Endothelial cell (in vitro differentiated cells): ENCODE data around the gene KANK3. TPM values are rescaled to one million over a fixed set of nuclear protein-coding genes. Genes with fewer than 3 reads are reported as not detected.

Experiments
- DNase-seq: peaks from one replicate; pipeline ENCODE4 v3.0.0; 2021; ENCODE audit warnings: low spot score
- H3K27ac Mint-ChIP-seq: one replicate; pipeline ENCODE4 v1.8.0; 2021; ENCODE audit warnings: mixed read lengths, inconsistent platforms; ENCODE audit not compliant: unreplicated experiment
- H3K27me3 Mint-ChIP-seq: one replicate; pipeline ENCODE4 v1.8.0; 2021; ENCODE audit warnings: mild to moderate bottlenecking, moderate library complexity, mixed read lengths, inconsistent platforms; ENCODE audit not compliant: unreplicated experiment
- H3K36me3 Mint-ChIP-seq: one replicate; pipeline ENCODE4 v1.8.0; 2021; ENCODE audit warnings: mild to moderate bottlenecking, low read depth, mixed read lengths, inconsistent platforms; ENCODE audit not compliant: unreplicated experiment
- H3K4me1 Mint-ChIP-seq: one replicate; pipeline ENCODE4 v1.8.0; 2021; ENCODE audit warnings: mild to moderate bottlenecking, mixed read lengths, inconsistent platforms; ENCODE audit not compliant: unreplicated experiment
- H3K4me3 Mint-ChIP-seq: one replicate; pipeline ENCODE4 v1.8.0; 2021; ENCODE audit warnings: mild to moderate bottlenecking, mixed read lengths, inconsistent platforms; ENCODE audit not compliant: unreplicated experiment
- H3K9me3 Mint-ChIP-seq: one replicate; pipeline ENCODE4 v1.8.0; 2021; ENCODE audit warnings: mixed read lengths, inconsistent platforms; ENCODE audit not compliant: unreplicated experiment
- CTCF ChIP-seq: fragments of 200-600 bp; sonication (generic); IDR thresholded peaks from one replicate; pipeline ENCODE4 v1.5.0; 2021; ENCODE audit warnings: antibody characterized with exemption; ENCODE audit not compliant: unreplicated experiment
- long read RNA-seq: library from polyadenylated mRNA; unstranded; transcript quantifications from one replicate; pipeline ENCODE4 v2.0.0, GENCODE V29; 2020; ENCODE audit not compliant: unreplicated experiment
- total RNA-seq: library from RNA; stranded (reverse); fragmentation: NEBNext Ultra II Directional; extraction: Animal tissue kit (Norgen Biotek cat#: 25700); gene quantifications from one replicate; pipeline ENCODE4 v1.2.1, GENCODE V29; 2021; ENCODE audit not compliant: unreplicated experiment

The KANK3 gene
- 109 TPM for total RNA-seq
- long read RNA-seq, transcript KANK3-201 (11 exons, 2,787 nt): major isoform, 48 of 105 reads
- long read RNA-seq, partial matches to known transcripts: 14 of 105 reads
- long read RNA-seq, other reads (novel, unspliced or antisense): 41 of 105 reads

GRCh38 chr19:8342684-8343482 is at the start of gene KANK3:
TSS of gene KANK3 (minus strand) at chr19:8343262. CDS start at chr19:8337828, 5,434 bp downstream.
- peaks cover 8% of the 10 kb centered on the region for H3K36me3 Mint-ChIP-seq

GRCh38 chr19:8392017-8392591 is 49.0 kb upstream of the KANK3 start:
- peaks cover 12% of the 10 kb centered on the region for H3K27me3 Mint-ChIP-seq

More at GRCh38 chr19:8342684-8343482, at the start of gene KANK3:
- peak; percentile 97 for DNase-seq
- H3K9me3 Mint-ChIP-seq: no peaks in the 10 kb centered on the region
- H3K4me3 Mint-ChIP-seq: peak within 1 kb of the TSS; percentile 86
- H3K27ac Mint-ChIP-seq: peak within 1 kb of the TSS; percentile 89
- H3K27me3 Mint-ChIP-seq: peaks cover 19% of the 10 kb centered on the region
- TF ChIP-seq CTCF: peak; percentile 6
- peaks cover 34% of the 10 kb centered on the region for H3K4me1 Mint-ChIP-seq

GRCh38 chr19:8391198-8392016 is 48.3 kb upstream of the KANK3 start:
- H3K4me3 Mint-ChIP-seq: peak overlapping the region; percentile 83
- peaks cover 45% of the 10 kb centered on the region for H3K4me1 Mint-ChIP-seq
- no peaks in the 10 kb centered on the region for H3K9me3 Mint-ChIP-seq
- H3K27ac Mint-ChIP-seq: peak overlapping the region; percentile 61
- H3K27me3 Mint-ChIP-seq: peaks cover 6% of the 10 kb centered on the region
- peaks cover 16% of the 10 kb centered on the region for H3K36me3 Mint-ChIP-seq
- TF ChIP-seq CTCF: no peak
- no peak for DNase-seq

More at GRCh38 chr19:8392017-8392591, 49.0 kb upstream of the KANK3 start:
- H3K27ac Mint-ChIP-seq: peak overlapping the region; percentile 61
- DNase-seq: no peak
- H3K4me3 Mint-ChIP-seq: no peak overlapping the region
- H3K4me1 Mint-ChIP-seq: peaks cover 45% of the 10 kb centered on the region
- H3K9me3 Mint-ChIP-seq: no peaks in the 10 kb centered on the region
- peaks cover 13% of the 10 kb centered on the region for H3K36me3 Mint-ChIP-seq
- TF ChIP-seq CTCF: no peak

- peaks cover 43% of the 10 kb centered on the region for H3K4me1 Mint-ChIP-seq
- H3K27me3 Mint-ChIP-seq: peaks cover 2% of the 10 kb centered on the region
- TF ChIP-seq CTCF: no peak
- DNase-seq: peak; percentile 98
- no peaks in the 10 kb centered on the region for H3K9me3 Mint-ChIP-seq
- peak overlapping the region; percentile 83 for H3K4me3 Mint-ChIP-seq
- peaks cover 18% of the 10 kb centered on the region for H3K36me3 Mint-ChIP-seq
- H3K27ac Mint-ChIP-seq: peak overlapping the region; percentile 57
Measured at GRCh38 chr19:8390617-8390981, 47.5 kb upstream of the KANK3 start.
